ENCODE data around the gene OR13A1. TPM values are rescaled to one million over a fixed set of nuclear protein-coding genes. Genes with fewer than 3 reads are reported as not detected.
"Not testable (repeated sequence)": the region's sequence is repeated elsewhere in the genome, so short reads cannot be mapped to it uniquely, and the experiment has no call there.

The OR13A1 gene
- total RNA-seq, 2 experiments from 2014 or later, result 0.23 TPM; not detected in 1

DNA sequence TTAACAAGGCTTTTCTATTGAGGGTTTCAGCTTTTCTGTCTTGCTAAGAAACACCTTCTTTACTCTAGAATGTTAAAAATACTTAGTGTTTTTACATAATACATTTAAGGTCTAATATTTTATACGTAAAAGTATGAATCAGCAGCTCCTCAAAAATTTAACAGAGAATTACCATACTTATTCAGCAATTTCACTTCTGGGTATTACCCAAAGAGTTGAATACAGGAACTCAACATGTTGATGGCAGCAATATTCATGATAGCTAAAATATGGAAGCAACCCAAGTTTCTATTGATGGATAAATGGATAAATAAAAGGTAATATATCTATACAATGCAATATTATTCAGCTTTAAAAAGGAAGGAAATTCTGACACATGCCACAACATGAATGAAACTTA, 9.7 kb upstream of the OR13A1 start:
- DNase-seq, result no peak
- no peak for ATAC-seq (ENCODE audit: low read depth)
- Mint-ChIP-seq H3K4me3 (no peak overlapping the region), H3K4me1 (no peaks in the 10 kb centered on the region), H3K36me3 (peaks cover 5% of the 10 kb centered on the region), H3K27ac (no peak overlapping the region), H3K27me3 (peaks cover 26% of the 10 kb centered on the region), H3K9me3 (peaks cover 13% of the 10 kb centered on the region)
- POLR2A ChIA-PET, result no interaction called here

DNA sequence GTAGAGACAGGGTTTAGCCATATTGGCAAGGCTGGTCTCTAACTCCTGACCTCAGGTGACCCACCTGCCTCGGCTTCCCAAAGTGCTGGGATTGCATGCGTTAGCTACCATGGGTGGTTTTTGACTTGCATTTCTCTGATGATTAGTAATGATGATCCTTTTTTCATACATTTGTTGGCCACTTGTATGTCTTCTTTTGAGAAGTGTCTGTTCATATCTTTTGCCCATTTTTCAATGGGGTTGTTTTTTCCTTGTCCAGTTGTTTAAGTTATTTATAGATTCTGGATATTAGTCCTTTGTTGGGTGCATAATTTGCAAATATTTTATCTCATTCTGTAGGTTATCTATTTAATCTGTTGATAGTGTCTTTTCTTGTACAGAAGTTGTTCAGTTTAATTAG, 4.3 kb upstream of the OR13A1 start:
- POLR2A ChIA-PET, result no interaction called here
- H3K4me1 Mint-ChIP-seq, result no peaks in the 10 kb centered on the region
- peaks cover 36% of the 10 kb centered on the region for H3K27me3 Mint-ChIP-seq
- ATAC-seq (ENCODE audit: low read depth) (no peak), DNase-seq (no peak)
- no peak overlapping the region for H3K27ac Mint-ChIP-seq
- H3K36me3 Mint-ChIP-seq, result peaks cover 2% of the 10 kb centered on the region
- H3K9me3 Mint-ChIP-seq, result peaks cover 5% of the 10 kb centered on the region
- no peak overlapping the region for H3K4me3 Mint-ChIP-seq

DNA sequence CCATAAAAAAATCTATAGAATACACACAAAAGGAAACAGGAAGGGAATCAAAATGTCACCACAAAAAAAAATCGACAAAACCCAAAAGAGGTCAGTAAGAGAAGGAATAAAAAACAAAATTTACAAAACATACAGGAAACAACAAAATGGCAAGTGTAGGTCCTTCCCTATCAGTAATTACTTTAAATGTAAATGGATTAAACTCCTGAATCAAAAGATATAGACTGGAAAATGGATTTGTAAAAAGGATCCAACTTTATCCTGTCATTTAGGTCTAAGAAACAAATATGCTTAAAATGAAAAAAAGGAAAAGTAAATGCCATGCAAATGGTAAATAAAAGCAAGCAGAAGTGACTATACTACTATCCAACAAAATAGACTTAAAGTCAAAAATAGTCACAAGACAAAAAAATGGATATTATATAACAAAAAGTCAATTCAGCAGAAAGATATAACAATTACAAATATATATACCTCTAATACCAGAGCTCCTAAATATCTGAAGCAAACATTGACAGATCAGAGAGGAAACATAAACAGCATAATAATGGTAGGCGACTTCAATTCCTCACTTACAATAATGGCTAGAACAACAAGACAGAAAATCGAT, 2.0 kb downstream of the OR13A1 start:
- ATAC-seq (ENCODE audit: low read depth), result no peak
- no peak for DNase-seq
- H3K4me1 Mint-ChIP-seq, result no peaks in the 10 kb centered on the region
- peaks cover 3% of the 10 kb centered on the region for H3K36me3 Mint-ChIP-seq
- H3K4me3 Mint-ChIP-seq, result no peak overlapping the region
- peaks cover 41% of the 10 kb centered on the region for H3K27me3 Mint-ChIP-seq
- POLR2A ChIA-PET, result no interaction called here
- H3K27ac Mint-ChIP-seq, result no peak overlapping the region
- H3K9me3 Mint-ChIP-seq, result peaks cover 21% of the 10 kb centered on the region

DNA sequence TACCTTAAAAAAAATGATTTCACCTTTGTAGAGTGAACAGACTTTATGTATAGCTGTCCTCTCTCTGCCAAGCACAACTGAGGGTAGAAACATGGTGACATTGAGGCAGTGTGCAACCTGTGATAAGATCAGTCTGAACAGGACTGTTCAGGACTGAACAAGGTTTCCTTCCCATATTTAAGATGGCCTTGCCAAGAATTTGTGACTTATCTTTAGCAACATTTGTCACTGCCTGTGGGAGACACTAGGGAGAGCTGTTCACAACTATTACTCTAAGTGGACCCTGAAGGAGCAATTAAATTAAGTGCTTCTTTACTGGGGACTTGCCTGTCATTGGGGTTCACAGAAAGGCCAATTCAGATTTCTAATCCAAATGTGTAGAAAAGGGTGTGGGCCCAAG, 6.7 kb downstream of the OR13A1 start:
- POLR2A ChIA-PET, result no interaction called here
- Mint-ChIP-seq H3K4me1 (no peaks in the 10 kb centered on the region), H3K4me3 (no peak overlapping the region), H3K9me3 (peaks cover 19% of the 10 kb centered on the region), H3K27me3 (peaks cover 26% of the 10 kb centered on the region), H3K36me3 (peaks cover 3% of the 10 kb centered on the region), H3K27ac (no peak overlapping the region)
- no peak for DNase-seq
- peak; percentile 30 for ATAC-seq (ENCODE audit: low read depth)

DNA sequence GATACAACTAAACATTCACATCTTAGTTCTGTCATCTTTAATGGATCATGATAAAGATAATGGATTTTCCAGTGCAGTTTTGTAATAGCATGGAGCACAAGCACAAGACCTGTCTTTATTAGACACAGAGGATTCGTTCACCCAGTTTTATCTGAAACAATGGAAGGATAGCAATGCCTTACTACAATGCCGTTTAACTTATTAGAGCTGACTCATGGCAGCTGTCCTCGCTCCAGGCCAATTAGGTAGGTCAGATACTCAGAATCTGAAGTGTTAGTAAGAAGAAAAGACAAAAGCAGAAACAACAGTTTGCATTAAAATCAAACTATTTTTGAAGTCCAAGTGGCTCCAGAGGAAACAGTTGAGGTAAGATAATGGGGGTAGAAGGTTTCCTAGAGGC, 12.8 kb downstream of the OR13A1 start:
- H3K27me3 Mint-ChIP-seq, result peaks cover 18% of the 10 kb centered on the region
- peaks cover 2% of the 10 kb centered on the region for H3K36me3 Mint-ChIP-seq
- ATAC-seq (ENCODE audit: low read depth) (no peak), DNase-seq (no peak)
- H3K4me3 Mint-ChIP-seq, result no peak overlapping the region
- H3K9me3 Mint-ChIP-seq, result no peaks in the 10 kb centered on the region
- no peak overlapping the region for H3K27ac Mint-ChIP-seq
- H3K4me1 Mint-ChIP-seq, result peaks cover 7% of the 10 kb centered on the region
- POLR2A ChIA-PET, result no interaction called here

- ATAC-seq (ENCODE audit: low read depth); H3K9me3 Mint-ChIP-seq; H3K36me3 Mint-ChIP-seq; H3K27ac Mint-ChIP-seq; DNase-seq; POLR2A ChIA-PET: not testable (repeated sequence)
- peak overlapping the region; percentile 14 for H3K4me3 Mint-ChIP-seq
- H3K4me1 Mint-ChIP-seq, result peaks cover 20% of the 10 kb centered on the region
- H3K27me3 Mint-ChIP-seq, result peaks cover 18% of the 10 kb centered on the region
These were observed 17.0 kb downstream of the OR13A1 start for GRCh38 chr10:45298341-45298955.

GRCh38 chr10:45294681-45295080, 20.7 kb downstream of the OR13A1 start:
- H3K27ac Mint-ChIP-seq, result peak overlapping the region; percentile 53
- peaks cover 4% of the 10 kb centered on the region for H3K36me3 Mint-ChIP-seq
- H3K4me1 Mint-ChIP-seq, result peaks cover 37% of the 10 kb centered on the region
- H3K9me3 Mint-ChIP-seq, result peaks cover 2% of the 10 kb centered on the region
- POLR2A ChIA-PET, result no interaction called here
- peak overlapping the region; percentile 5 for H3K4me3 Mint-ChIP-seq
- DNase-seq (no peak), ATAC-seq (ENCODE audit: low read depth) (peak; percentile 54)
- H3K27me3 Mint-ChIP-seq, result peaks cover 15% of the 10 kb centered on the region

DNA sequence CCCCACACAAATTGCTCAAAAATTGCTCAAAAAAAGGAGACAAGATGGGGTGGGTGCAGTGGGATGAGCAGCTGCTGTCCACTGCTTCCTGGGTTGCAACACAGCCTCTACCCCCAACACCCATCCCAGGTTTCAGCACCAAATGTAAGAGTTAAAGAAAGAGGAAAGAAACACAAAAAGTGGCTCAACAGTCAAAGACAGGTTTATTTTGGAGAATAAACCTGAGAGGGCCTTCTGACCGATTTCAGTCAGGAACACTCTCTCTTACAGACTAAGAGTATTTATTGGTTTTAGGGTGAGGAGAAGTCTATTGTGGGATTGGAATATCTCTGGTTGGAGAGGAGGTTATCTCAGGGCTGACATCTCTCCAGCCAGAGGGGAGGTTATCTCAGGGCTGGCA, 28.4 kb downstream of the OR13A1 start:
- Mint-ChIP-seq H3K36me3 (peaks cover 4% of the 10 kb centered on the region), H3K4me1 (peaks cover 7% of the 10 kb centered on the region), H3K27ac (no peak overlapping the region), H3K4me3 (no peak overlapping the region), H3K9me3 (peaks cover 6% of the 10 kb centered on the region), H3K27me3 (peaks cover 3% of the 10 kb centered on the region)
- ATAC-seq (ENCODE audit: low read depth) (no peak), DNase-seq (no peak)
- POLR2A ChIA-PET, result no interaction called here

- no peak for DNase-seq
- POLR2A ChIA-PET, result no interaction called here
These were observed 33.3 kb downstream of the OR13A1 start for GRCh38 chr10:45282061-45282460.

DNA sequence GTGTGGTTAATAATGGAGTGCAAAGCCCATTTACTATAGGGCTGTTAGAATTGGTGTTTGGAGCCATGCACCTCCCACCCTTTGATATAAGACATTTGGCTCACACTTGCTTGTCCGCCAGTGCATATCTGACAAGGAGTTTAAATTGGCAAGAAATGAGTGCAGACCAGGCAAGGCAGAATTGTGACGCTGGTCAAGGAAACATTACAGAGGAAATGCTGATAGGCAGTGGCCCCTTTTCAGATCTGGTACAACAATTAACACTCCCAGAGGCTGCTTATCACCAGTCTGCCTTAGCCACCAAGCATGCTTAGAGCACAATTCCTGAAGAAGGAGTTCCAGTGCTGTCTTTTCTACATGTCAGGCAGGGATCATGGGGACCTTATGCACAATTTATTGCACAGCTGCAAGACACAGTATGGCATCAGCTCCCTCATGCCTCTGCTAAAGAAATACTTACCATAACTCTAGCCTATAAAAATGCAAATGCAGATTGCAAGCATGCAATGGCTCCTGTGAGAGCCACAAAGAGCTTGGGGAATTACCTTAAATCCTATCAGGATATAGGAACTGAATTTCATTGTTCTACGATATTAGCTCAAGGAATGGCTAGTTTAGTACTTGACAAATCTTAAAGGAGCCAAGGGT, 35.2 kb downstream of the OR13A1 start:
- H3K36me3 Mint-ChIP-seq, result no peaks in the 10 kb centered on the region
- H3K4me3 Mint-ChIP-seq, result no peak overlapping the region
- peaks cover 15% of the 10 kb centered on the region for H3K27me3 Mint-ChIP-seq

More at GRCh38 chr10:45282061-45282460, 33.3 kb downstream of the OR13A1 start:
- peaks cover 4% of the 10 kb centered on the region for H3K9me3 Mint-ChIP-seq
- H3K27me3 Mint-ChIP-seq, result peaks cover 15% of the 10 kb centered on the region
- no peaks in the 10 kb centered on the region for H3K4me1 Mint-ChIP-seq
- H3K27ac Mint-ChIP-seq, result no peak overlapping the region
- ATAC-seq (ENCODE audit: low read depth), result no peak
- H3K4me3 Mint-ChIP-seq, result no peak overlapping the region
- H3K36me3 Mint-ChIP-seq, result peaks cover 2% of the 10 kb centered on the region

GRCh38 chr10:45279682-45280081, 35.7 kb downstream of the OR13A1 start:
- ATAC-seq (ENCODE audit: low read depth), result no peak
- no peak overlapping the region for H3K27ac Mint-ChIP-seq
- H3K4me1 Mint-ChIP-seq, result no peaks in the 10 kb centered on the region
- no peak overlapping the region for H3K4me3 Mint-ChIP-seq
- H3K36me3 Mint-ChIP-seq, result no peaks in the 10 kb centered on the region
- DNase-seq, result no peak
- peaks cover 15% of the 10 kb centered on the region for H3K27me3 Mint-ChIP-seq
- H3K9me3 Mint-ChIP-seq, result no peaks in the 10 kb centered on the region
- POLR2A ChIA-PET, result no interaction called here

More for the DNA sequence above, 35.2 kb downstream of the OR13A1 start:
- POLR2A ChIA-PET, result no interaction called here
- ATAC-seq (ENCODE audit: low read depth) (no peak), DNase-seq (no peak)
- Mint-ChIP-seq H3K27ac (no peak overlapping the region), H3K9me3 (no peaks in the 10 kb centered on the region), H3K4me1 (no peaks in the 10 kb centered on the region)

DNA sequence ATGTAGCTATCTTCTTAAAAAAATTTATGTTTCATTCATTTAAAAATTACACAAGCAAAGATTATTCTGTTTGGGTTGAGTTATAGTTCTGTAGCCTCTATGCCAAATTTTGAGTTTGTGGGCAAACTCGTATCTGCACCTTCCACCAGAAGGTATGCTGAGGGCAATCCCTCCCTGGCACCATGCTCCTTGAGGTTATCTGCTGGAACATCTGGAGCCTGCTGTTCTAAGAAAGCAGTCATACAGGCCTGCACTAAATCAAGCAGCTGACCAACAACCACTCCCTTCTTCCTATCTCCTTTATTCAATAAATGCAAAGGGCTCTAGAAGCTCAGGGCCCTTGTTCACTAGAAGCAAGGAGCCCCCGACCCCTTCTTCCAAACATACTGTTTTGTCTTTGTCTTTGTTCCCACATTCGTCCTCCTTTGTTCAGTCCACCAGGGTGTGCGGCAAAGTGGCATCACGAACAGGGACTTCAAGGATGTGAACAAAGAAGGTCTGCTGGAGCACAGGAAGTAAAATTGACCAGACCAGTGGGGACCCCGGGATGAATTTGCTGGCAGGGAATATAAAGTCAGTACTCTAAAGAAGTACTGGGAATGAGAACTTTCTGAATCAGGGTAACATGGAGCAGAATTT, 36.4 kb downstream of the OR13A1 start:
- Mint-ChIP-seq H3K27me3 (peaks cover 13% of the 10 kb centered on the region), H3K4me3 (no peak overlapping the region), H3K9me3 (no peaks in the 10 kb centered on the region), H3K36me3 (no peaks in the 10 kb centered on the region), H3K4me1 (no peaks in the 10 kb centered on the region), H3K27ac (no peak overlapping the region)
- no peak for ATAC-seq (ENCODE audit: low read depth)
- DNase-seq, result no peak
- POLR2A ChIA-PET, result no interaction called here

DNA sequence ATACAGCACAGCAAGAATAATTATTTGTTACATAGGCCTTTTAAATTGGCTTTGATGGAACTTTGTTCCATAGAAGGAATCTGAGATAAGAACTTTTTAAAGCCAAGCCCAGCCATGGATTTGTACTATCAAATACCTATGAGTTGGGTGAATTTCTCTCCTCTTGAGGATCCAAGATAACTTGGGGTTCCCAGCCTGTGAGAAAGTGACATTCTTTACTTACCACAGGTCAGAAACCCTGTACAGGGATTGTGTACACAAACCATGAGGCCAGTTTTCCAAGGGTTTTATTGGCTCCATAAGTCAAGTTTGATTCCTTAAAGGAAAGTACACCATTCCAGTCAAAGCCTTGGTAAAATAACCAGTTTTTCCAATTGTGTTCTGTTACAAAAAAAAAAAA, 39.3 kb downstream of the OR13A1 start:
- H3K36me3 Mint-ChIP-seq; POLR2A ChIA-PET; H3K27ac Mint-ChIP-seq; ATAC-seq (ENCODE audit: low read depth); H3K9me3 Mint-ChIP-seq; DNase-seq; H3K4me1 Mint-ChIP-seq; H3K4me3 Mint-ChIP-seq: not testable (repeated sequence)
- H3K27me3 Mint-ChIP-seq, result peaks cover 16% of the 10 kb centered on the region

GRCh38 chr10:45274364-45274763, 41.0 kb downstream of the OR13A1 start:
- DNase-seq, result no peak
- ATAC-seq (ENCODE audit: low read depth), result no peak
- H3K4me1 Mint-ChIP-seq, result no peaks in the 10 kb centered on the region
- H3K36me3 Mint-ChIP-seq, result no peaks in the 10 kb centered on the region
- H3K27ac Mint-ChIP-seq, result no peak overlapping the region
- no peak overlapping the region for H3K4me3 Mint-ChIP-seq
- peaks cover 6% of the 10 kb centered on the region for H3K9me3 Mint-ChIP-seq
- peaks cover 28% of the 10 kb centered on the region for H3K27me3 Mint-ChIP-seq
- POLR2A ChIA-PET, result no interaction called here
